WTC11 (cell line): ENCODE measurements around the gene LRRC7. TPM values are rescaled to one million over a fixed set of nuclear protein-coding genes. Genes with fewer than 3 reads are reported as not detected.

Experiments
- ATAC-seq: fragments of 200-7000 bp; cut with Tn5 transposase; 2 replicates; pipeline ENCODE4 v1.10.0; 2021; ENCODE audit warnings: mild to moderate bottlenecking, moderate library complexity
- CTCF ChIA-PET: fragments of 300-600 bp; sonication (Branson Sonifier 250); formaldehyde crosslinking; loops from one replicate; lab custom pipeline; 2021; ENCODE audit warnings: antibody characterized with exemption; lab: Charles Lee
- POLR2A ChIA-PET: fragments of 350-600 bp; sonication (Branson Sonifier 250); formaldehyde crosslinking; loops from one replicate; lab custom pipeline; 2021; ENCODE audit warnings: antibody characterized with exemption; lab: Charles Lee
- DNase-seq: peaks from one replicate; pipeline ENCODE4 v3.0.0; 2021; ENCODE audit warnings: low spot score
- H3K27ac Mint-ChIP-seq: 2 replicates; pipeline ENCODE4 v1.8.0; 2021; ENCODE audit warnings: mixed read lengths
- H3K27me3 Mint-ChIP-seq: 2 replicates; pipeline ENCODE4 v1.8.0; 2021; ENCODE audit warnings: low read depth, mild to moderate bottlenecking, moderate library complexity, mixed read lengths
- H3K36me3 Mint-ChIP-seq: 2 replicates; pipeline ENCODE4 v1.8.0; 2021; ENCODE audit warnings: mixed read lengths
- H3K4me1 Mint-ChIP-seq: 2 replicates; pipeline ENCODE4 v1.8.0; 2022; ENCODE audit warnings: mixed read lengths
- H3K4me3 Mint-ChIP-seq: 2 replicates; pipeline ENCODE4 v1.8.0; 2021; ENCODE audit warnings: mild to moderate bottlenecking, moderate library complexity, mixed read lengths
- H3K9me3 Mint-ChIP-seq: 2 replicates; pipeline ENCODE4 v1.8.0; 2021; ENCODE audit warnings: mixed read lengths
- AFF4 ChIP-seq: sonication (generic); formaldehyde crosslinking; IDR thresholded peaks from 2 replicates; pipeline ENCODE4 v1.8.1; 2023; ENCODE audit warnings: mild to moderate bottlenecking, missing genetic modification reagents, borderline replicate concordance
- ATF1 ChIP-seq: sonication (generic); formaldehyde crosslinking; IDR thresholded peaks from 2 replicates; pipeline ENCODE4 v1.8.1; 2023; ENCODE audit warnings: mild to moderate bottlenecking, moderate library complexity, missing genetic modification reagents
- CDX4 ChIP-seq: fragments of 250-450 bp; sonication (Bioruptor Pico); IDR thresholded peaks from 2 replicates; pipeline ENCODE4 v1.9.0; 2021; ENCODE audit warnings: moderate library complexity, mild to moderate bottlenecking, inconsistent platforms, borderline replicate concordance
- GTF2I ChIP-seq: fragments of 250-450 bp; sonication (Bioruptor Pico); conservative IDR thresholded peaks from 2 replicates; pipeline ENCODE4 v1.4.0; 2021; ENCODE audit warnings: mild to moderate bottlenecking
- NFATC4 ChIP-seq: fragments of 250-450 bp; sonication (Bioruptor Pico); IDR thresholded peaks from 2 replicates; pipeline ENCODE4 v1.9.0; 2021; ENCODE audit warnings: mild to moderate bottlenecking
- TEAD4 ChIP-seq: sonication (generic); formaldehyde crosslinking; IDR thresholded peaks from 2 replicates; pipeline ENCODE4 v1.8.0; 2022; ENCODE audit warnings: mild to moderate bottlenecking, missing genetic modification reagents
- USF1 ChIP-seq: sonication (generic); formaldehyde crosslinking; IDR thresholded peaks from 2 replicates; pipeline ENCODE4 v1.8.0; 2022; ENCODE audit warnings: mild to moderate bottlenecking, missing genetic modification reagents
- ZNF219 ChIP-seq: sonication (generic); formaldehyde crosslinking; IDR thresholded peaks from 2 replicates; pipeline ENCODE4 v1.8.0; 2023; ENCODE audit warnings: missing genetic modification reagents, mild to moderate bottlenecking, borderline replicate concordance
- ZNF317 ChIP-seq: sonication (generic); formaldehyde crosslinking; IDR thresholded peaks from 2 replicates; pipeline ENCODE4 v1.8.1; 2023; ENCODE audit warnings: low read depth, mild to moderate bottlenecking, moderate library complexity, missing genetic modification reagents, borderline replicate concordance
- ZNF396 ChIP-seq: fragments of 250-450 bp; sonication (Bioruptor Pico); IDR thresholded peaks from 2 replicates; pipeline ENCODE4 v1.8.0; 2021; ENCODE audit warnings: mild to moderate bottlenecking, moderate library complexity, borderline replicate concordance
- total RNA-seq: library from RNA; stranded (reverse); gene quantifications from 3 replicates; pipeline ENCODE4 v1.2.3, GENCODE V29; 2021
- TF ChIP-seq, protein P1 (sequence below): sonication (generic); formaldehyde crosslinking; IDR thresholded peaks from 2 replicates; pipeline ENCODE4 v1.8.0; 2023; ENCODE audit warnings: missing genetic modification reagents
- TF ChIP-seq, protein P2 (sequence below): sonication (generic); formaldehyde crosslinking; IDR thresholded peaks from 2 replicates; pipeline ENCODE4 v1.8.1; 2022; ENCODE audit warnings: missing genetic modification reagents, borderline replicate concordance
- TF ChIP-seq, protein P3 (sequence below): sonication (generic); formaldehyde crosslinking; IDR thresholded peaks from 2 replicates; pipeline ENCODE4 v1.8.1; 2022; ENCODE audit warnings: low read depth, mild to moderate bottlenecking, moderate library complexity, missing genetic modification reagents, borderline replicate concordance
- TF ChIP-seq, protein P4 (sequence below): sonication (generic); formaldehyde crosslinking; IDR thresholded peaks from 2 replicates; pipeline ENCODE4 v1.8.1; 2022; ENCODE audit warnings: mild to moderate bottlenecking, missing genetic modification reagents, moderate library complexity, borderline replicate concordance
- TF ChIP-seq, protein P5 (sequence below): sonication (generic); formaldehyde crosslinking; IDR thresholded peaks from 2 replicates; pipeline ENCODE4 v1.8.1; 2023; ENCODE audit warnings: mild to moderate bottlenecking, missing genetic modification reagents, moderate library complexity

Gene LRRC7
- total RNA-seq, 1 experiment from 2014 or later, result not detected

GRCh38 chr1:69589799-69590198, 22.1 kb downstream of the LRRC7 start:
- DNase-seq (no peak), ATAC-seq (no peak)
- H3K9me3 Mint-ChIP-seq, result no peaks in the 10 kb centered on the region
- ChIA-PET POLR2A (no interaction called here), CTCF (no interaction called here)
- H3K4me3 Mint-ChIP-seq, result no peak overlapping the region
- H3K36me3 Mint-ChIP-seq, result no peaks in the 10 kb centered on the region
- no peak overlapping the region for H3K27ac Mint-ChIP-seq
- no peaks in the 10 kb centered on the region for H3K4me1 Mint-ChIP-seq
- no peaks in the 10 kb centered on the region for H3K27me3 Mint-ChIP-seq
- no peak for TF ChIP-seq ZNF219 (CRISPR knock-in tag)
- TF ChIP-seq NFATC4 (CRISPR knock-in tag), result no peak
- no peak for TF ChIP-seq ZNF317 (CRISPR knock-in tag)
- TF ChIP-seq, protein P1, sequence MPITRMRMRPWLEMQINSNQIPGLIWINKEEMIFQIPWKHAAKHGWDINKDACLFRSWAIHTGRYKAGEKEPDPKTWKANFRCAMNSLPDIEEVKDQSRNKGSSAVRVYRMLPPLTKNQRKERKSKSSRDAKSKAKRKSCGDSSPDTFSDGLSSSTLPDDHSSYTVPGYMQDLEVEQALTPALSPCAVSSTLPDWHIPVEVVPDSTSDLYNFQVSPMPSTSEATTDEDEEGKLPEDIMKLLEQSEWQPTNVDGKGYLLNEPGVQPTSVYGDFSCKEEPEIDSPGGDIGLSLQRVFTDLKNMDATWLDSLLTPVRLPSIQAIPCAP (CRISPR knock-in tag), result no peak
- TF ChIP-seq TEAD4 (CRISPR knock-in tag), result no peak
- TF ChIP-seq ATF1 (CRISPR knock-in tag), result no peak
- TF ChIP-seq, protein P2, sequence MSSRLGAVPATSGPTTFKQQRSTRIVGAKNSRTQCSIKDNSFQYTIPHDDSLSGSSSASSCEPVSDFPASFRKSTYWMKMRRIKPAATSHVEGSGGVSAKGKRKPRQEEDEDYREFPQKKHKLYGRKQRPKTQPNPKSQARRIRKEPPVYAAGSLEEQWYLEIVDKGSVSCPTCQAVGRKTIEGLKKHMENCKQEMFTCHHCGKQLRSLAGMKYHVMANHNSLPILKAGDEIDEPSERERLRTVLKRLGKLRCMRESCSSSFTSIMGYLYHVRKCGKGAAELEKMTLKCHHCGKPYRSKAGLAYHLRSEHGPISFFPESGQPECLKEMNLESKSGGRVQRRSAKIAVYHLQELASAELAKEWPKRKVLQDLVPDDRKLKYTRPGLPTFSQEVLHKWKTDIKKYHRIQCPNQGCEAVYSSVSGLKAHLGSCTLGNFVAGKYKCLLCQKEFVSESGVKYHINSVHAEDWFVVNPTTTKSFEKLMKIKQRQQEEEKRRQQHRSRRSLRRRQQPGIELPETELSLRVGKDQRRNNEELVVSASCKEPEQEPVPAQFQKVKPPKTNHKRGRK (CRISPR knock-in tag), result no peak
- TF ChIP-seq CDX4, result no peak
- TF ChIP-seq, protein P3, sequence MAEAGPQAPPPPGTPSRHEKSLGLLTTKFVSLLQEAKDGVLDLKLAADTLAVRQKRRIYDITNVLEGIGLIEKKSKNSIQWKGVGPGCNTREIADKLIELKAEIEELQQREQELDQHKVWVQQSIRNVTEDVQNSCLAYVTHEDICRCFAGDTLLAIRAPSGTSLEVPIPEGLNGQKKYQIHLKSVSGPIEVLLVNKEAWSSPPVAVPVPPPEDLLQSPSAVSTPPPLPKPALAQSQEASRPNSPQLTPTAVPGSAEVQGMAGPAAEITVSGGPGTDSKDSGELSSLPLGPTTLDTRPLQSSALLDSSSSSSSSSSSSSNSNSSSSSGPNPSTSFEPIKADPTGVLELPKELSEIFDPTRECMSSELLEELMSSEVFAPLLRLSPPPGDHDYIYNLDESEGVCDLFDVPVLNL, result no peak
- TF ChIP-seq GTF2I (CRISPR knock-in tag), result no peak
- no peak for TF ChIP-seq AFF4 (CRISPR knock-in tag)
- no peak for TF ChIP-seq ZNF396 (CRISPR knock-in tag)
- TF ChIP-seq USF1 (CRISPR knock-in tag), result no peak
- TF ChIP-seq, protein P4, sequence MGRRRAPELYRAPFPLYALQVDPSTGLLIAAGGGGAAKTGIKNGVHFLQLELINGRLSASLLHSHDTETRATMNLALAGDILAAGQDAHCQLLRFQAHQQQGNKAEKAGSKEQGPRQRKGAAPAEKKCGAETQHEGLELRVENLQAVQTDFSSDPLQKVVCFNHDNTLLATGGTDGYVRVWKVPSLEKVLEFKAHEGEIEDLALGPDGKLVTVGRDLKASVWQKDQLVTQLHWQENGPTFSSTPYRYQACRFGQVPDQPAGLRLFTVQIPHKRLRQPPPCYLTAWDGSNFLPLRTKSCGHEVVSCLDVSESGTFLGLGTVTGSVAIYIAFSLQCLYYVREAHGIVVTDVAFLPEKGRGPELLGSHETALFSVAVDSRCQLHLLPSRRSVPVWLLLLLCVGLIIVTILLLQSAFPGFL (CRISPR knock-in tag), result no peak
- TF ChIP-seq, protein P5, sequence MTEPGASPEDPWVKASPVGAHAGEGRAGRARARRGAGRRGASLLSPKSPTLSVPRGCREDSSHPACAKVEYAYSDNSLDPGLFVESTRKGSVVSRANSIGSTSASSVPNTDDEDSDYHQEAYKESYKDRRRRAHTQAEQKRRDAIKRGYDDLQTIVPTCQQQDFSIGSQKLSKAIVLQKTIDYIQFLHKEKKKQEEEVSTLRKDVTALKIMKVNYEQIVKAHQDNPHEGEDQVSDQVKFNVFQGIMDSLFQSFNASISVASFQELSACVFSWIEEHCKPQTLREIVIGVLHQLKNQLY, result no peak
